ENCODE results near the gene KIF17. TPM values are rescaled to one million over a fixed set of nuclear protein-coding genes. Genes with fewer than 3 reads are reported as not detected.

KIF17 gene
- total RNA-seq, 1 donor from 2014 or later = 2.4 TPM

- no peak for DNase-seq
These were observed 93.1 kb downstream of the KIF17 start for GRCh38 chr1:20624709-20625108.

- DNase-seq = no peak
These were observed 96.8 kb downstream of the KIF17 start for GRCh38 chr1:20621012-20621411.

DNA sequence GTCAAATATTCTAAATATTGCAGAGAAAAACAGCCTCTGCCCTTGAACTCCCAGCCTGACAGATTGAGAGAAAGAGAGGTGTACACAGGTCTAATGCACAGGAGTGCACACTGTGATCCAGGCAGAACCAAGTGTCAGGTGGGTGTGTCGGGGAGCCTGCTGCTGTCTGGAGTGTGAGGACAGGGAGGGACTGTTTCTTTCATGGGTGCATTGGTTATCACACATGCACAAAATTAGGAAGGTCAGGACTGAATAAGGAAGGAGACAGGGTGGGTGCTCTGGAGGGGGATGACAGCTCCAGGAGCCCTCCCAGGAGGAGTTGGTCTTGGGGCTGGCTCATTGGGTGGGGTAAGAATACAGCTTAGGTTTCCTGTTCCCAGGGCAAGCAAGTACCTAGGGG is 97.8 kb downstream of the KIF17 start:
- no peak for DNase-seq

DNA sequence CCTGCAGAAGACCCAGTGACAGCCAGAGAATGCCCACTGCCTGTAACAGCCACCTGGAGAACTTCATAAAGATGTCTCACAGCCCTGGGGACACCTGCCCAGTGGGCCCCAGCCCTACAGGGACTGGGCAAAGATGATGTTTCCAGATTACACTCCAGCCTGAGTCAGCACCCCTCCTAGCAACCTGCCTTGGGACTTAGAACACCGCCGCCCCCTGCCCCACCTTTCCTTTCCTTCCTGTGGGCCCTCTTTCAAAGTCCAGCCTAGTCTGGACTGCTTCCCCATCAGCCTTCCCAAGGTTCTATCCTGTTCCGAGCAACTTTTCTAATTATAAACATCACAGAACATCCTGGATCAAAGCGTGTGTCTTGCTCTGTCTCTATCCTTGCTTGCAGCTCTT is 99.3 kb downstream of the KIF17 start:
- DNase-seq = no peak

DNA sequence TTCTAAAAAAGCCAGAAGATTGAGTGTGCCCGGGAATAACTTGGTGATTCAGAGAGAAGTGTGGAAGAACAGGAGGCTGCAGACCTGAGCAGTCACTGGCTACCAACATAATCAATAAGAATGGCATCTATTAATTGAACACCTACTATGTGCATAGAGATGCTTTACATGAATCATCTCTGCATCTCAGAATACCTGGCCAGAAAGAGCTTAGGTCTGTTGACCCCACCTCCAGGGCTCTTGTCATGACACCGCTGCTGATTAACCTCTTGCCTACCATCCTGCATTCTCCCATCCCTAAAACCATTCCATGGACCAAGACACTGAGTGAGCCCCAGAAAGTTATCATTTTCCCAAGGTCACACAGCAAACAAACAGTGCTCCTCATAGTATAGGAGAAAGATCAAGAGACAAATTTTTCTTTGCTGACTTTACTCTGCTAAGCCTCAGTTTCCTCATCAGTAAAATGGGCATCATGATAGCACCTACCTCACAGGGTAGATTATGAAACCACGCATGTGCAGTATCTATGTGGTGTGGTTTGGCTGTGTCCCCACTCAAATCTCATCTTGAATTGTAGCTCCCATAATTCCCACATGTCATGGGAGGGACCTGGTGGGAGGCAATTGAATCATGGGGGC is 100.8 kb downstream of the KIF17 start:
- no peak for DNase-seq

- DNase-seq = no peak
These were observed 101.6 kb downstream of the KIF17 start for GRCh38 chr1:20615946-20616846.

DNA sequence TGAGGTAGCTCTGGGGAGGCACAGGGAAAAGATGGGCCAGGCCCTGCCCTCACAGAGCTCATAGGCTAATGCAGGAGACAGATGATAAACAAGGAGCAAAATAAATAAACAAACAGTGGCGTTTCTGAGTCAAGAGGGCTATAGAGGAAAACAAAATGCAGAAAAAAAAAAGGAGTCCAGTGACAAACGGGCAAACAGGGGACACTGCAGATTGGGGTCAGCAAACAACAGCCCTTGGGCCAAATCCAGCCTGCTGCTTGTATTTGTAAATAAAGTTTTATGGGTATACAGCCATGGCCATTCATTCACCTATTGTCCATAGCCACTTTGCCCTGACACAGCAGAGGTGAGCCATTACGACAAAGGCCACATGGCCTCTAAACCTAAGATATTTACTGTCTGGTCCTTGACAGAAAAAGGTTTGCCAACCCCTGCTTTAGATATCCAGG is 103.7 kb downstream of the KIF17 start:
- DNase-seq = no peak

Other genes with a start within 250 kb of the KIF17 start
- gene CAMK2N1, start 231.8 kb downstream of the KIF17 start, total RNA-seq = 2.2 TPM
- 28.1 TPM for gene MUL1, start 209.9 kb downstream of the KIF17 start, total RNA-seq
- not detected for gene FAM43B, start 165.4 kb downstream of the KIF17 start, total RNA-seq
- not detected for gene CDA, start 128.9 kb downstream of the KIF17 start, total RNA-seq
- gene PINK1, start 84.5 kb downstream of the KIF17 start, total RNA-seq = 59.7 TPM
- 124 TPM for gene DDOST, start 56.6 kb downstream of the KIF17 start, total RNA-seq
- not detected for gene SH2D5, start 14.7 kb upstream of the KIF17 start, total RNA-seq
- 287 TPM for gene HP1BP3, start 69.3 kb upstream of the KIF17 start, total RNA-seq

All from tongue (tissue), 2 donors.